T-helper 17 cell (primary cell): ENCODE results near the gene PHYKPL. TPM values are rescaled to one million over a fixed set of nuclear protein-coding genes. Genes with fewer than 3 reads are reported as not detected.

Source experiments
- ATAC-seq: fragments of 150-1000 bp; cut with Tn5 transposase; 2 replicates; pipeline ENCODE4 v1.10.0; 2021; ENCODE audit warnings: mild to moderate bottlenecking, moderate library complexity
- DNase-seq, 3 donors: peaks; one replicate each; pipeline versions ENCODE4 v3.0.0 to v3.0.0-alpha.2; 2020 to 2021
- H3K9me3 ChIP-seq: one replicate; pipeline ENCODE4 v1.7.0; 2013; ENCODE audit warnings: low read length, mild to moderate bottlenecking; ENCODE audit not compliant: control insufficient read depth, poor library complexity, severe bottlenecking
- H3K27ac Mint-ChIP-seq: one replicate; pipeline ENCODE4 v1.8.0; 2022; ENCODE audit warnings: mild to moderate bottlenecking, moderate library complexity, mixed read lengths
- H3K27me3 Mint-ChIP-seq: one replicate; pipeline ENCODE4 v1.8.0; 2022; ENCODE audit warnings: mixed read lengths
- H3K36me3 Mint-ChIP-seq: one replicate; pipeline ENCODE4 v1.8.0; 2022; ENCODE audit warnings: low read depth, mixed read lengths
- H3K4me1 Mint-ChIP-seq: one replicate; pipeline ENCODE4 v1.8.0; 2022; ENCODE audit warnings: mild to moderate bottlenecking, mixed read lengths
- H3K4me3 Mint-ChIP-seq: one replicate; pipeline ENCODE4 v1.8.0; 2022; ENCODE audit warnings: mild to moderate bottlenecking, moderate library complexity, mixed read lengths
- total RNA-seq, 4 donors: library from RNA in 2 of 4; stranded (reverse) in 2 of 4; gene quantifications; one replicate each; pipeline ENCODE4 v1.2.3 and lab custom pipeline; 2022 to 2026

Gene PHYKPL
- total RNA-seq (100 to 1,000 TPM in 1 of 2 donors, 10 to 100 TPM in 1; 86.9 to 107 TPM), total RNA-seq (lab: John Stamatoyannopoulos, UW) (107 to 117 reads per million in 2 donors)

- peak; percentile 77 for ATAC-seq
- Mint-ChIP-seq H3K27me3 (no peaks in the 10 kb centered on the region), H3K36me3 (peaks cover 8% of the 10 kb centered on the region), H3K4me1 (peaks cover 45% of the 10 kb centered on the region), H3K4me3 (peak within 1 kb of the TSS; percentile 86), H3K27ac (peak within 1 kb of the TSS; percentile 81)
- no peaks in the 10 kb centered on the region for H3K9me3 ChIP-seq
- DNase-seq, result peak; percentile 55 to 60 (median 59)
Measured at GRCh38 chr5:178232124-178232919, at the start of gene PHYKPL. PHYKPL (minus strand) TSS chr5:178232802; CDS start chr5:178232550, 252 bp downstream.

- Mint-ChIP-seq H3K27ac (no peak overlapping the region), H3K27me3 (peaks cover 34% of the 10 kb centered on the region)
- ATAC-seq, result no peak
Measured at GRCh38 chr5:178282391-178282790, 49.8 kb upstream of the PHYKPL start.

GRCh38 chr5:178281331-178281730 lies 48.7 kb upstream of the PHYKPL start:
- DNase-seq, result no peak
- no peak for ATAC-seq
- Mint-ChIP-seq H3K27ac (no peak overlapping the region), H3K4me3 (no peak overlapping the region), H3K4me1 (peaks cover 6% of the 10 kb centered on the region), H3K27me3 (peaks cover 33% of the 10 kb centered on the region), H3K36me3 (peaks cover 2% of the 10 kb centered on the region)
- H3K9me3 ChIP-seq, result no peaks in the 10 kb centered on the region

More at GRCh38 chr5:178282391-178282790, 49.8 kb upstream of the PHYKPL start:
- peaks cover 6% of the 10 kb centered on the region for H3K4me1 Mint-ChIP-seq
- H3K4me3 Mint-ChIP-seq, result no peak overlapping the region
- no peaks in the 10 kb centered on the region for H3K9me3 ChIP-seq
- H3K36me3 Mint-ChIP-seq, result peaks cover 2% of the 10 kb centered on the region
- no peak for DNase-seq

- no peak for DNase-seq
- no peak overlapping the region for H3K4me3 Mint-ChIP-seq
- ATAC-seq, result no peak
- peaks cover 40% of the 10 kb centered on the region for H3K27me3 Mint-ChIP-seq
- peaks cover 2% of the 10 kb centered on the region for H3K36me3 Mint-ChIP-seq
- no peak overlapping the region for H3K27ac Mint-ChIP-seq
- H3K9me3 ChIP-seq, result no peaks in the 10 kb centered on the region
- H3K4me1 Mint-ChIP-seq, result peaks cover 6% of the 10 kb centered on the region
Measured at GRCh38 chr5:178280631-178281030, 48.0 kb upstream of the PHYKPL start.

- H3K27ac Mint-ChIP-seq, result no peak overlapping the region
- H3K27me3 Mint-ChIP-seq, result peaks cover 42% of the 10 kb centered on the region
- H3K36me3 Mint-ChIP-seq, result peaks cover 2% of the 10 kb centered on the region
- DNase-seq, result peak in 2 of 3 donors; percentile 16 to 39
- H3K4me3 Mint-ChIP-seq, result peak overlapping the region; percentile 45
- H3K4me1 Mint-ChIP-seq, result peaks cover 6% of the 10 kb centered on the region
- peak; percentile 37 for ATAC-seq
- H3K9me3 ChIP-seq, result no peaks in the 10 kb centered on the region
Measured at GRCh38 chr5:178279723-178280438, 47.3 kb upstream of the PHYKPL start.

GRCh38 chr5:178279026-178279722 lies 46.6 kb upstream of the PHYKPL start:
- no peaks in the 10 kb centered on the region for H3K9me3 ChIP-seq
- no peak for DNase-seq
- no peak overlapping the region for H3K27ac Mint-ChIP-seq
- H3K4me3 Mint-ChIP-seq, result no peak overlapping the region
- H3K27me3 Mint-ChIP-seq, result peaks cover 42% of the 10 kb centered on the region
- no peak for ATAC-seq
- H3K36me3 Mint-ChIP-seq, result peaks cover 2% of the 10 kb centered on the region
- H3K4me1 Mint-ChIP-seq, result peaks cover 6% of the 10 kb centered on the region

- no peak overlapping the region for H3K27ac Mint-ChIP-seq
- ATAC-seq (no peak), DNase-seq (no peak)
- H3K4me1 Mint-ChIP-seq, result peaks cover 6% of the 10 kb centered on the region
- no peak overlapping the region for H3K4me3 Mint-ChIP-seq
- peaks cover 2% of the 10 kb centered on the region for H3K36me3 Mint-ChIP-seq
- peaks cover 42% of the 10 kb centered on the region for H3K27me3 Mint-ChIP-seq
- no peaks in the 10 kb centered on the region for H3K9me3 ChIP-seq
Measured at GRCh38 chr5:178278358-178279023, 45.9 kb upstream of the PHYKPL start.

- no peaks in the 10 kb centered on the region for H3K9me3 ChIP-seq
- H3K27me3 Mint-ChIP-seq, result peaks cover 42% of the 10 kb centered on the region
- H3K4me3 Mint-ChIP-seq, result no peak overlapping the region
- ATAC-seq (no peak), DNase-seq (no peak)
- peaks cover 2% of the 10 kb centered on the region for H3K36me3 Mint-ChIP-seq
- H3K4me1 Mint-ChIP-seq, result peaks cover 6% of the 10 kb centered on the region
- H3K27ac Mint-ChIP-seq, result no peak overlapping the region
Measured at GRCh38 chr5:178277866-178278265, 45.3 kb upstream of the PHYKPL start.

GRCh38 chr5:178277346-178277745 lies 44.7 kb upstream of the PHYKPL start:
- no peaks in the 10 kb centered on the region for H3K9me3 ChIP-seq
- ATAC-seq, result no peak
- DNase-seq, result no peak
- peaks cover 42% of the 10 kb centered on the region for H3K27me3 Mint-ChIP-seq
- no peak overlapping the region for H3K27ac Mint-ChIP-seq
- no peak overlapping the region for H3K4me3 Mint-ChIP-seq
- H3K36me3 Mint-ChIP-seq, result peaks cover 2% of the 10 kb centered on the region
- peaks cover 6% of the 10 kb centered on the region for H3K4me1 Mint-ChIP-seq

- H3K27ac Mint-ChIP-seq, result no peak overlapping the region
- ATAC-seq (no peak), DNase-seq (no peak)
- H3K9me3 ChIP-seq, result no peaks in the 10 kb centered on the region
- peaks cover 35% of the 10 kb centered on the region for H3K27me3 Mint-ChIP-seq
- H3K4me3 Mint-ChIP-seq, result no peak overlapping the region
- peaks cover 10% of the 10 kb centered on the region for H3K4me1 Mint-ChIP-seq
- peaks cover 3% of the 10 kb centered on the region for H3K36me3 Mint-ChIP-seq
Measured at GRCh38 chr5:178274781-178275537, 42.4 kb upstream of the PHYKPL start.

- Mint-ChIP-seq H3K27ac (no peak overlapping the region), H3K36me3 (peaks cover 3% of the 10 kb centered on the region), H3K4me1 (peaks cover 6% of the 10 kb centered on the region), H3K4me3 (no peak overlapping the region), H3K27me3 (peaks cover 24% of the 10 kb centered on the region)
- ATAC-seq (no peak), DNase-seq (no peak)
- H3K9me3 ChIP-seq, result no peaks in the 10 kb centered on the region
Measured at GRCh38 chr5:178273665-178274541, 41.3 kb upstream of the PHYKPL start.
